H1 (cell line): Measurements from ENCODE around the gene VSIG10L.

Experiments
- KDM5A ChIP-seq: fragments of 200-600 bp; IDR thresholded peaks from 2 replicates; pipeline ENCODE4 v1.7.1; 2012; ENCODE audit warnings: mild to moderate bottlenecking, low read length, inconsistent platforms, mixed read lengths
- POLR2AphosphoS5 ChIP-seq: IDR thresholded peaks from 2 replicates; pipeline ENCODE4 v1.6.1; 2011; ENCODE audit warnings: low read depth, low read length
- USF2 ChIP-seq: IDR thresholded peaks from 2 replicates; pipeline ENCODE4 v1.6.1; 2011; ENCODE audit warnings: low read length, improper control_type of control experiment

GRCh38 chr19:51324167-51324481 is 17.8 kb downstream of the VSIG10L start:
- TF ChIP-seq POLR2AphosphoS5 = no peak
- no peak for TF ChIP-seq USF2
- TF ChIP-seq KDM5A = no peak
